ENCODE results near the gene PITHD1. TPM values are rescaled to one million over a fixed set of nuclear protein-coding genes. Genes with fewer than 3 reads are reported as not detected.
"Not testable (repeated sequence)": the region's sequence is repeated elsewhere in the genome, so short reads cannot be mapped to it uniquely, and the experiment has no call there.

The PITHD1 gene
- total RNA-seq, 4 donors from 2014 or later: 43.6 to 66.6 (median 56.0) TPM

DNA sequence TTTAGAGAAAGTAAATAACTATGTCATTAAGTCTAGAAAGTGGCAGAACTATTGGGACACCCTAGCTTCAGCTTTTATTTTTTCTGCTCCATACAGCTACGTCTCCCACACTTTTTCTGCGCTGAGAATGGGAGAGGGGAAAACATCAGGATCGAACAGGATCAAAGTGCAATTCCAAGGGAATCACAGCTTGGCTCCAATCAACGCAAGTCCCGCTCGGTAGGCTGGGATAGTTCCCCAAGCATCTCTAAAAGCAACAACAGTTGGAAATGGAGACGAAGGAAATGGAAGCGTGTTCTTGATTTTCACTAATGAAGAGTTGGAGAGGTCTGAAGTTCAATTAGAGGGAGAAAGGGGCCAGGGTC lies 46.5 kb downstream of the PITHD1 start:
- no peaks in the 10 kb centered on the region for H3K9me3 ChIP-seq
- H3K27me3 ChIP-seq: no peaks in the 10 kb centered on the region
- peaks cover 9 to 31% (median 13%) of the 10 kb centered on the region in 4 donors for H3K4me1 ChIP-seq
- H3K36me3 ChIP-seq: peaks cover 0 to 9% (median 7%) of the 10 kb centered on the region in 4 donors
- intact Hi-C loops (cut with DNase I): no loop called here
- peak overlapping the region; percentile 81 to 99 (median 86) for H3K4me3 ChIP-seq
- peak overlapping the region; percentile 92 to 96 (median 94) for H3K27ac ChIP-seq (replicated peaks in 1 of 4)
- WGBS: under 1% methylated on average over 8 of the region's 8 CpGs
- no peak for DNase-seq (ENCODE audit: extremely low spot score)
- TF ChIP-seq, protein P1, sequence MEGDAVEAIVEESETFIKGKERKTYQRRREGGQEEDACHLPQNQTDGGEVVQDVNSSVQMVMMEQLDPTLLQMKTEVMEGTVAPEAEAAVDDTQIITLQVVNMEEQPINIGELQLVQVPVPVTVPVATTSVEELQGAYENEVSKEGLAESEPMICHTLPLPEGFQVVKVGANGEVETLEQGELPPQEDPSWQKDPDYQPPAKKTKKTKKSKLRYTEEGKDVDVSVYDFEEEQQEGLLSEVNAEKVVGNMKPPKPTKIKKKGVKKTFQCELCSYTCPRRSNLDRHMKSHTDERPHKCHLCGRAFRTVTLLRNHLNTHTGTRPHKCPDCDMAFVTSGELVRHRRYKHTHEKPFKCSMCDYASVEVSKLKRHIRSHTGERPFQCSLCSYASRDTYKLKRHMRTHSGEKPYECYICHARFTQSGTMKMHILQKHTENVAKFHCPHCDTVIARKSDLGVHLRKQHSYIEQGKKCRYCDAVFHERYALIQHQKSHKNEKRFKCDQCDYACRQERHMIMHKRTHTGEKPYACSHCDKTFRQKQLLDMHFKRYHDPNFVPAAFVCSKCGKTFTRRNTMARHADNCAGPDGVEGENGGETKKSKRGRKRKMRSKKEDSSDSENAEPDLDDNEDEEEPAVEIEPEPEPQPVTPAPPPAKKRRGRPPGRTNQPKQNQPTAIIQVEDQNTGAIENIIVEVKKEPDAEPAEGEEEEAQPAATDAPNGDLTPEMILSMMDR (IDR thresholded peaks at IDR 0.05): no peak
- TF ChIP-seq POLR2A (IDR thresholded peaks at IDR 0.05; ENCODE audit: low read depth): no peak
- no peak for TF ChIP-seq POLR2AphosphoS5 (IDR thresholded peaks at IDR 0.05)
- TF ChIP-seq EP300 (IDR thresholded peaks at IDR 0.05): no peak

DNA sequence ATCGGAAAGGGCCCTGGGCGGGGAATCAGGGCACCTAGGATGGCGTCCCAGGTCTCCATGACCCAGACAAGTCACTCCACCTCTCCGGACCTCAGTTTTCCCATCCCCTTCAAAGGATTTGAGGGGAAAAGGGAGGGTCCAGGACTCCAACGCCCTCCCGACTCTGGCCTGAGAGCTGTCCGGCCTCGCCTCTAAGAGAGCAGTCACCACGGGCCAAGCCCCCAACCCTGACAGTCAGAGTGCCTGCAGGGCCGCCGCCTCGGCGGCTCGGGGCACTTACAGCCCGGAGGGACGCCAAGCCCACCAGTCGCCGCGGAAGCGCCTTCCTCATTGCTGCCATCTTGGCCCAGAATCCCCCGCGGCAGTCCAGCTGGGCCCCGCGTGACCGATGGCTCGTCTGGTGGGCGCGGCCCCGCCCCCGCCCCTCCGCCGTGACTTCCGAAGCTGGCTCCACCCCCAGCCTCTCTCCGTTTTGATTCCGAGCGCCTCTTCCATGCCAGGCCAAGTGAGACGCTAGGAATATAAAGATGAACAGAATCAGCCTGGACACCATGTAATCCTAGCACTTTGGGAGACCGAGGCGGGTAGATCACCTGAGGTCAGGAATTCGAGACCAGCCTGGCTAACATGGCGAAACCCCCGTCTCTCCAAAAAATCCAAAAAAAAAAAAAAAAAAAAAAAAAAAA lies 47.0 kb downstream of the PITHD1 start, which contains the start of gene HMGCL:
TSS of gene HMGCL (minus strand) at position 354 of the 686 bp plus-strand sequence. CDS start at position 340, 14 bp downstream.
- Histone ChIP-seq H3K27me3 (no peaks in the 10 kb centered on the region), H3K27ac (replicated peaks in 1 of 4) (peak within 1 kb of the TSS; percentile 92 to 96 (median 94)), H3K4me1 (peaks cover 9 to 31% (median 13%) of the 10 kb centered on the region in 4 donors), H3K4me3 (peak within 1 kb of the TSS; percentile 81 to 99 (median 86)), H3K9me3 (no peaks in the 10 kb centered on the region), H3K36me3 (peaks cover 0 to 3% (median 2%) of the 10 kb centered on the region in 4 donors)
- intact Hi-C loops (cut with DNase I): no loop called here
- 0% methylated on average over 7 of the region's 42 CpGs for WGBS
- DNase-seq (ENCODE audit: extremely low spot score): peak; percentile 97
- TF ChIP-seq, protein P1 (IDR thresholded peaks at IDR 0.05): peak in 1 of 3 experiments; percentile 33
- peak; percentile 84 for TF ChIP-seq POLR2A (IDR thresholded peaks at IDR 0.05; ENCODE audit: low read depth)
- no peak for TF ChIP-seq EP300 (IDR thresholded peaks at IDR 0.05)
- TF ChIP-seq POLR2AphosphoS5 (IDR thresholded peaks at IDR 0.05): peak; percentile 98

DNA sequence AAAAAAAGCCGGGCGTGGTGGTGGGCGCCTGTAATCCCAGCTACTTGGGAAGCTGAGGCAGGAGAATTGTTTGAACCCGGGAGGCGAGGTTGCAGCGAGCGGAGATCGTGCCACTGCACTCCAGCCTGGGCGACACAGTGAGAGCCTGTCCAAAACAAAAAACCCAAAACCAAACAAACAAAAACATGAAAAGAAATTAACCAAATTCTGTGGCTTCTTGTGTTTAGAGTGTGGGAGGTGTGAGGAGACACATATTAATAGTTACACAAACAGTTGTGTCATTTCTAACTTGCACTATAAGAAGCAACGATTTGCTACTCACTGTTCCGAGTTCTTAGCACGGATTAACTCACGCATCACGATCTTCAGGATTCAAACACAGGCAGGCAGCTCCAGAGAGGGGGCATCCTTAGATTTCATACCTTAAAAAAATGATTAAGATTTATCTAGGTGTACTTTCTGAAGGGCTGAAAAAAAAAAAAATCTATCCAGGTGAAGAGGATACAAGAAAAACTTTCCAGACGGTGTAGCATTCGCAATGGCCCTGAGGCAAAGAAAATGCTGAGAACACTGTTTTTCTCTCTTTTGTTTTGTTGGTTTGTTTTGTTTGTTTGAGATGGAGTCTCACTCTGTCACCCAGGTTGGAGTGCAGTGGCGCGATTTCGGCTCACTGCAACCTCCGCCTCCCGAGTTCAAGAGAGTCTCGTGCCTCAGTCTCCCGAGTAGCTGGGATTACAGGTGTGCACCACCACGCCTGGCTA lies 47.7 kb downstream of the PITHD1 start:
- Histone ChIP-seq H3K27ac (replicated peaks in 1 of 4) (peak overlapping the region; percentile 92 to 96 (median 94)), H3K4me1 (peaks cover 9 to 31% (median 13%) of the 10 kb centered on the region in 4 donors), H3K4me3 (peak overlapping the region; percentile 81 to 99 (median 86)), H3K9me3 (no peaks in the 10 kb centered on the region), H3K36me3 (no peaks in the 10 kb centered on the region), H3K27me3 (no peaks in the 10 kb centered on the region)
- TF ChIP-seq EP300 (IDR thresholded peaks at IDR 0.05) (no peak), POLR2A (IDR thresholded peaks at IDR 0.05; ENCODE audit: low read depth) (no peak), POLR2AphosphoS5 (IDR thresholded peaks at IDR 0.05) (no peak)
- TF ChIP-seq, protein P1 (IDR thresholded peaks at IDR 0.05): no peak
- no peak for DNase-seq (ENCODE audit: extremely low spot score)
- WGBS: 67% methylated on average over 24 of the region's 24 CpGs
- intact Hi-C loops (cut with DNase I): no loop called here

DNA sequence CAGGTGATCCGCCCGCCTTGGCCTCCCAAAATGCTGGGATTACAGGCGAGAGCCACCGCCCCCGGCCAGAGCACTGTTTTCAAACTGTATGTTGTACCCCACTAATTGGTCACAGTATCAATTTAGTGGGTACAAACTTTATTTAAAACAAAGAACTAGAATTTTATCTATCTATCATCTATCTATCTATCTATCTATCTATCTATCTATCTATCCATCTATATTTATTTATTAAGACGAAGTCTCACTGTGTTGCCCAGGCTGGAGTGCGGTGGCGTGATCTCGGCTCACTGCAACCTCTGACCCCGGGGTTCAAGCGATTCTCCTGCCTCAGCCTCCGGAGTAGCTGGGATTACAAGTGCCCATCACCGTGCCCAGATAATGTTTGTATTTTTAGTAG lies 48.4 kb downstream of the PITHD1 start:
- WGBS: 95% methylated on average over 13 of the region's 13 CpGs
- peaks cover 9 to 31% (median 13%) of the 10 kb centered on the region in 4 donors for H3K4me1 ChIP-seq
- H3K4me3 ChIP-seq; H3K9me3 ChIP-seq; H3K27ac ChIP-seq (replicated peaks in 1 of 4); H3K27me3 ChIP-seq; DNase-seq (ENCODE audit: extremely low spot score); intact Hi-C loops (cut with DNase I); H3K36me3 ChIP-seq: not testable (repeated sequence)

DNA sequence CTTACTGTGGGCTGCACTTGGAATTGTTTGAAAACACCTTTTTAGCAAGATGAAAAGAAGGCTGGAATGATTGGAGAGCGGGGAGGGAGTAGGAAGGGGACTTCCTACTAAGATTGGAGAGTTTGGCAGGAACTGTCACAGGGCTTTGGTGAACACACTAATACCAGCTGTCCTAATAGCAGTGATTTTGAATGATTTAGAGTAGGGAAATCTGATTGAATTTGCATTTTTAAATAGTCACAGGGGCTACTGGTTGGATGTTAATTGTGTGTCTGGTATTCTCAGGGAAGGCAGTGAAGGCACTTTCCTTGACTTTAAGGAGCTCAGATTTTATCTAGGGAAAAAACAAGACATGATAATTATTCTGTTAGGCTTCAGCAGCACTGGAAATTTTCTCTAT lies 49.5 kb downstream of the PITHD1 start:
- H3K9me3 ChIP-seq: no peaks in the 10 kb centered on the region
- intact Hi-C loops (cut with DNase I): no loop called here
- H3K27ac ChIP-seq (replicated peaks in 1 of 4): no peak overlapping the region
- 73% methylated on average over 1 of the region's 1 CpG for WGBS
- DNase-seq (ENCODE audit: extremely low spot score): no peak
- no peak overlapping the region for H3K4me3 ChIP-seq
- no peaks in the 10 kb centered on the region for H3K27me3 ChIP-seq
- TF ChIP-seq POLR2AphosphoS5 (IDR thresholded peaks at IDR 0.05) (no peak), EP300 (IDR thresholded peaks at IDR 0.05) (no peak), POLR2A (IDR thresholded peaks at IDR 0.05; ENCODE audit: low read depth) (no peak)
- TF ChIP-seq, protein P1 (IDR thresholded peaks at IDR 0.05): no peak
- H3K4me1 ChIP-seq: peaks cover 9 to 27% (median 13%) of the 10 kb centered on the region in 4 donors
- H3K36me3 ChIP-seq: no peaks in the 10 kb centered on the region

DNA sequence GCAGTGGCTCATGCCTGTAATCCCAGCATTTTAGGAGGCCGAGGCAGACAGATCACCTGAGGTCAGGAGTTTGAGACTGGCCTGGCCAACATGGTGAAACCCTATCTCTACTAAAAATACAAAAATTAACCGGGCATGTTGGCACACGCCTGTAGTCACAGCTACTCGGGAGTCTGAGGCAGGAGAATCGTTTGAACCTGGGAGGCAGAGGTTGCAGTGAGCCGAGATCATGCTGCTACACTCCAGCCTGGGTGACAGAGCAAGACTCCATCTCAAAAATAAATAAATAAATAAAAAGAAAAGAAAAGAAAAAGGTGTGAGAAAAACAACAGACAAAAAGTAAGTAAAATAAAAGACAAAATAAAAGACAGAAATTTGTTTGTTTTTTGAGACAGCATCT lies 55.9 kb downstream of the PITHD1 start:
- H3K4me1 ChIP-seq: peaks cover 4 to 13% (median 12%) of the 10 kb centered on the region in 4 donors
- H3K27ac ChIP-seq (replicated peaks in 1 of 4); H3K36me3 ChIP-seq; H3K9me3 ChIP-seq; H3K4me3 ChIP-seq; DNase-seq (ENCODE audit: extremely low spot score); intact Hi-C loops (cut with DNase I): not testable (repeated sequence)
- WGBS: 83% methylated on average over 6 of the region's 6 CpGs
- peaks cover 0 to 11% (median 0%) of the 10 kb centered on the region in 4 donors for H3K27me3 ChIP-seq

Data from esophagus muscularis mucosa (tissue), 4 donors.